ENCODE measurements around the gene TLR10. TPM values are rescaled to one million over a fixed set of nuclear protein-coding genes. Genes with fewer than 3 reads are reported as not detected.

TLR10 gene
- total RNA-seq, 1 donor from 2014 or later: not detected

GRCh38 chr4:38749336-38749735 is 33.5 kb downstream of the TLR10 start:
- Histone ChIP-seq H3K27me3 (no peaks in the 10 kb centered on the region), H3K4me3 (no peak overlapping the region), H3K9me3 (no peaks in the 10 kb centered on the region), H3K4me1 (peaks cover 0 to 3% of the 10 kb centered on the region in 2 donors), H3K27ac (no peak overlapping the region), H3K36me3 (no peaks in the 10 kb centered on the region)
- intact Hi-C loops (cut with DNase I): no loop called here
- no peak for DNase-seq (ENCODE audit: low spot score in 2 of 2)
- TF ChIP-seq, protein P1, sequence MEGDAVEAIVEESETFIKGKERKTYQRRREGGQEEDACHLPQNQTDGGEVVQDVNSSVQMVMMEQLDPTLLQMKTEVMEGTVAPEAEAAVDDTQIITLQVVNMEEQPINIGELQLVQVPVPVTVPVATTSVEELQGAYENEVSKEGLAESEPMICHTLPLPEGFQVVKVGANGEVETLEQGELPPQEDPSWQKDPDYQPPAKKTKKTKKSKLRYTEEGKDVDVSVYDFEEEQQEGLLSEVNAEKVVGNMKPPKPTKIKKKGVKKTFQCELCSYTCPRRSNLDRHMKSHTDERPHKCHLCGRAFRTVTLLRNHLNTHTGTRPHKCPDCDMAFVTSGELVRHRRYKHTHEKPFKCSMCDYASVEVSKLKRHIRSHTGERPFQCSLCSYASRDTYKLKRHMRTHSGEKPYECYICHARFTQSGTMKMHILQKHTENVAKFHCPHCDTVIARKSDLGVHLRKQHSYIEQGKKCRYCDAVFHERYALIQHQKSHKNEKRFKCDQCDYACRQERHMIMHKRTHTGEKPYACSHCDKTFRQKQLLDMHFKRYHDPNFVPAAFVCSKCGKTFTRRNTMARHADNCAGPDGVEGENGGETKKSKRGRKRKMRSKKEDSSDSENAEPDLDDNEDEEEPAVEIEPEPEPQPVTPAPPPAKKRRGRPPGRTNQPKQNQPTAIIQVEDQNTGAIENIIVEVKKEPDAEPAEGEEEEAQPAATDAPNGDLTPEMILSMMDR (IDR thresholded peaks at IDR 0.05): no peak

GRCh38 chr4:38747629-38748028 is 35.2 kb downstream of the TLR10 start:
- no peaks in the 10 kb centered on the region for H3K36me3 ChIP-seq
- no peak overlapping the region for H3K27ac ChIP-seq
- intact Hi-C loops (cut with DNase I): no loop called here
- no peaks in the 10 kb centered on the region for H3K27me3 ChIP-seq
- H3K9me3 ChIP-seq: no peaks in the 10 kb centered on the region
- H3K4me3 ChIP-seq: no peak overlapping the region
- DNase-seq (ENCODE audit: low spot score in 2 of 2): no peak
- H3K4me1 ChIP-seq: no peaks in the 10 kb centered on the region
- TF ChIP-seq, protein P1 (IDR thresholded peaks at IDR 0.05): no peak

GRCh38 chr4:38745881-38746280 is 36.9 kb downstream of the TLR10 start:
- no peak for DNase-seq (ENCODE audit: low spot score in 2 of 2)
- Histone ChIP-seq H3K9me3 (no peaks in the 10 kb centered on the region), H3K4me1 (no peaks in the 10 kb centered on the region), H3K27me3 (no peaks in the 10 kb centered on the region), H3K27ac (no peak overlapping the region), H3K36me3 (no peaks in the 10 kb centered on the region), H3K4me3 (no peak overlapping the region)
- TF ChIP-seq, protein P1 (IDR thresholded peaks at IDR 0.05): no peak
- intact Hi-C loops (cut with DNase I): no loop called here

- H3K4me1 ChIP-seq: no peaks in the 10 kb centered on the region
- TF ChIP-seq, protein P1 (IDR thresholded peaks at IDR 0.05): no peak
- H3K27me3 ChIP-seq: no peaks in the 10 kb centered on the region
- H3K4me3 ChIP-seq: no peak overlapping the region
- intact Hi-C loops (cut with DNase I): no loop called here
- H3K36me3 ChIP-seq: no peaks in the 10 kb centered on the region
- no peak for DNase-seq (ENCODE audit: low spot score in 2 of 2)
- H3K9me3 ChIP-seq: no peaks in the 10 kb centered on the region
- no peak overlapping the region for H3K27ac ChIP-seq
Observed at GRCh38 chr4:38743866-38744265, 38.9 kb downstream of the TLR10 start.

- intact Hi-C loops (cut with DNase I): no loop called here
- Histone ChIP-seq H3K27ac (no peak overlapping the region), H3K4me3 (no peak overlapping the region), H3K27me3 (no peaks in the 10 kb centered on the region), H3K9me3 (no peaks in the 10 kb centered on the region), H3K36me3 (no peaks in the 10 kb centered on the region), H3K4me1 (no peaks in the 10 kb centered on the region)
- no peak for DNase-seq (ENCODE audit: low spot score in 2 of 2)
- TF ChIP-seq, protein P1 (IDR thresholded peaks at IDR 0.05): no peak
Observed at GRCh38 chr4:38740303-38740702, 42.5 kb downstream of the TLR10 start.

Measured in ascending aorta (tissue), 2 donors.